HUES48 (cell line): Measurements from ENCODE around the gene PSMC4.
A peak's percentile ranks its signal among the peaks of the same experiment; 100 is the strongest.

ENCODE experiments used
- H3K27ac ChIP-seq: one replicate; pipeline ENCODE4 v1.7.0; 2013; ENCODE audit warnings: low read depth, low read length, inconsistent platforms
- H3K27me3 ChIP-seq: 2 replicates; pipeline ENCODE4 v1.6.1; 2013; ENCODE audit warnings: mild to moderate bottlenecking, low read length; ENCODE audit not compliant: control insufficient read depth, insufficient read depth
- H3K36me3 ChIP-seq: 2 replicates; pipeline ENCODE4 v1.6.1; 2013; ENCODE audit warnings: low read length; ENCODE audit not compliant: control insufficient read depth, insufficient read depth
- H3K4me1 ChIP-seq: 2 replicates; pipeline ENCODE4 v1.6.1; 2013; ENCODE audit warnings: mild to moderate bottlenecking, low read length; ENCODE audit not compliant: control insufficient read depth, insufficient read depth
- H3K4me3 ChIP-seq: 2 replicates; pipeline ENCODE4 v1.5.1; 2013; ENCODE audit warnings: mild to moderate bottlenecking, low read depth, low read length
- H3K9ac ChIP-seq: 2 replicates; pipeline ENCODE4 v1.6.1; 2013; ENCODE audit warnings: mild to moderate bottlenecking, low read depth, low read length, moderate library complexity
- H3K9me3 ChIP-seq: 2 replicates; pipeline ENCODE4 v1.6.1; 2013; ENCODE audit warnings: low read length; ENCODE audit not compliant: control insufficient read depth, insufficient read depth

PSMC4 gene

DNA sequence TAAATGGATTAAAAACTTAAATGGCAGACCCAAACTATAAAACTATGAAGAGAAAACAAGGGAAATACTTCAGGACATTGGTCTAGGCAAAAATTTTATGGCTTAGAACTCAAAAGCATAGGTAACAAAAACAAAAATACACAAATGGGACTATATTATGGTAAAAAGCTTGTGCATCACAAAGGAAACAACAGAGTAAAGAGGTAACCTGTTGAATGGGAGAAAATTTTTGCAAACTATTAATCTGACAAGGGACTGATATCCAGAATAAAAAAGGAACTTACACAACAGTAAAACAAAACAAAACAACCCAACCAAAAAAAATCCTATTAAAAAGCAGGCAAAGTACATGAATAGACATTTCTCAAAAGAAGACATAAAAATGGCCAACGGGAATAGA lies 16.6 kb downstream of the PSMC4 start:
- Histone ChIP-seq H3K36me3 (peaks cover 11% of the 10 kb centered on the region), H3K4me1 (no peaks in the 10 kb centered on the region), H3K9me3 (peaks cover 12% of the 10 kb centered on the region; the same call in 1 of the 2 replicates), H3K9ac (no peak overlapping the region), H3K4me3 (no peak overlapping the region), H3K27ac (no peak overlapping the region), H3K27me3 (no peaks in the 10 kb centered on the region)

DNA sequence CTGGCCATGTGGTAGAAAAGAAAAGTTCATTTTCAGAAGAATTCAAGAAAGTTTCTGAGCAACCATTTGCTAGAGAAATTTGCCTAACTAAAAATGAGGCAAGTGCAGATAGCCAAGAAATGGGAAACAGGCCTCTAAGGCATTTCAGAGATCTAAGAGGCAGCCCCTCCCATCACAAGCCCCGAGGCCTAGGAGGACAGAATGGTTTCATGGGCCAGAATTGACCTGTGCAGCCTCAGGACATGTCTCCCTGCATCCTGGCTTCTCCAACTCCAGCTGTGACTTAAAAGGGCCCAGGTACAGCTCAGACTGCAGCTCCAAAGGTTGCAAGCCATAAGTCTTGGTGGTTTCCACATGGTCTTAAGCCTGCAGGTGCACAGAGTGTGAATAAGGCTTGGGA lies 22.6 kb downstream of the PSMC4 start:
- no peak overlapping the region for H3K9ac ChIP-seq
- H3K27ac ChIP-seq: no peak overlapping the region
- H3K36me3 ChIP-seq: no peaks in the 10 kb centered on the region
- no peaks in the 10 kb centered on the region for H3K27me3 ChIP-seq
- no peaks in the 10 kb centered on the region for H3K4me1 ChIP-seq
- H3K9me3 ChIP-seq: peaks cover 12% of the 10 kb centered on the region
- no peak overlapping the region for H3K4me3 ChIP-seq

DNA sequence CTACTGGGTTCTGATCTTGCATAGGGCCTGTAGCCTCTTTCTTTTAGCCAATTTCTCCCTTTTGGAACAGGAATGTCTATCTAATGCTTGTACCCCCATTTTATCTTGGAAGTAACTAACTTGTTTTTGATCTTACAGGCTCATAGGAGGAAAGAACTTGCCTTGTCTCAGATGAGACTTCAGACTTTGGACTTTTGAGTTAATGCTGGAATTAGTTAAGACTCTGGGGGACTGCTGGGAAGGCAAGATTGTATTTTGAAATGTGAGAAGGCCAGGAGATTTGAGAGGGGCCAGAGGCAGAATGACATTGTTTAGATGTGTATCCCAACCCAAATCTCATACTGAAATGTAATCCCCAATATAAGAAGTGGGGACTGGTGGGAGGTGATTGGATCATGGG lies 23.4 kb downstream of the PSMC4 start:
- no peak overlapping the region for H3K9ac ChIP-seq
- H3K36me3 ChIP-seq: no peaks in the 10 kb centered on the region
- no peaks in the 10 kb centered on the region for H3K4me1 ChIP-seq
- no peaks in the 10 kb centered on the region for H3K27me3 ChIP-seq
- H3K4me3 ChIP-seq: no peak overlapping the region
- no peak overlapping the region for H3K27ac ChIP-seq
- peaks cover 12% of the 10 kb centered on the region for H3K9me3 ChIP-seq

DNA sequence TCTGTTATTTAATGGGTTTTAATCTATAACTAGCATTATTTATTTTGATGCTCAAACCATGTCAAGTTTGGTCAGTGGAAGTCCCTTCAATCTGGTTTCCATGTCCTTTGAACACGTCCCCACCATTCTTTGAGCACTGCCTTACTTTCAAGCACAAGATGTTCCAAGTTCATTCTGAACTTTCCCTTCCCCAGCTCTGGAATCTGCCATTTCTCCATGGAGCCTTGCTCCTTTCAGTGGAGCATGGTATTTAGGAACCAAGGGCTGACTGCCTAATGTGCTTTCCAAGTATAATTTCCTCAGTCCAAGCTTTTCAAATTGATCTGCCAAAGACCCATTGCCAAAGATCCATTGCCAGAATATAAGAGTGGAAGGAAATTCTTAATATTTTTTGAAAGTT lies 24.8 kb downstream of the PSMC4 start:
- no peaks in the 10 kb centered on the region for H3K27me3 ChIP-seq
- H3K9ac ChIP-seq: no peak overlapping the region
- no peaks in the 10 kb centered on the region for H3K36me3 ChIP-seq
- H3K9me3 ChIP-seq: peaks cover 12% of the 10 kb centered on the region
- no peaks in the 10 kb centered on the region for H3K4me1 ChIP-seq
- peak overlapping the region; percentile 94 for H3K4me3 ChIP-seq
- no peak overlapping the region for H3K27ac ChIP-seq

DNA sequence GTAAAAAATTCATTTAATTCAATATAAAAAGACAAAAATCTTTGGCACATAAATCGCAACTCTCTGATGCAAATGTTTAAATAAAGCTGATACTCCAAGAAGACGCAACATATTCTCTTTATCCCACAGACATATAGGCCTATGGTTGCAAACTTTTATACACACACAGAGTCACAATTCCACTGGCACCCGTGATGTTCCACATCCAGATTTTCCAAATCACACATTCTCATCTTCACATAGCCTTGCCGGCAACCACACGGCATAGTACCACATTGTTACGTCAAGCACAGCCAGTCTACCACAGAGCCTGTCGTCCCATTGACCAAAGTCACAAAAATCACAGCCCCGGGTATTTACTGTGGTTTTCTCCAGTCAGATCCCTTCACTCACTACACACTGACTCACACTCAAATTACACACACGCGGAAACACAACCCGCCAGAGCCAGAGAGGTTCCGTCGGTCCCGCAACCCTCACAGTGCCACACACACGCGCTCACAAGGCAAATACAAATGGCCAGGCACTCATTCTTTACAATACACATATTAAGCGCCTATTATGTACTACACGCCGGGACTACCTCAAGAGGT lies 25.3 kb downstream of the PSMC4 start:
- Histone ChIP-seq H3K27me3 (no peaks in the 10 kb centered on the region), H3K9me3 (peaks cover 12% of the 10 kb centered on the region), H3K9ac (peak overlapping the region; percentile 70), H3K36me3 (no peaks in the 10 kb centered on the region), H3K27ac (no peak overlapping the region), H3K4me3 (peak overlapping the region; percentile 94), H3K4me1 (no peaks in the 10 kb centered on the region)

DNA sequence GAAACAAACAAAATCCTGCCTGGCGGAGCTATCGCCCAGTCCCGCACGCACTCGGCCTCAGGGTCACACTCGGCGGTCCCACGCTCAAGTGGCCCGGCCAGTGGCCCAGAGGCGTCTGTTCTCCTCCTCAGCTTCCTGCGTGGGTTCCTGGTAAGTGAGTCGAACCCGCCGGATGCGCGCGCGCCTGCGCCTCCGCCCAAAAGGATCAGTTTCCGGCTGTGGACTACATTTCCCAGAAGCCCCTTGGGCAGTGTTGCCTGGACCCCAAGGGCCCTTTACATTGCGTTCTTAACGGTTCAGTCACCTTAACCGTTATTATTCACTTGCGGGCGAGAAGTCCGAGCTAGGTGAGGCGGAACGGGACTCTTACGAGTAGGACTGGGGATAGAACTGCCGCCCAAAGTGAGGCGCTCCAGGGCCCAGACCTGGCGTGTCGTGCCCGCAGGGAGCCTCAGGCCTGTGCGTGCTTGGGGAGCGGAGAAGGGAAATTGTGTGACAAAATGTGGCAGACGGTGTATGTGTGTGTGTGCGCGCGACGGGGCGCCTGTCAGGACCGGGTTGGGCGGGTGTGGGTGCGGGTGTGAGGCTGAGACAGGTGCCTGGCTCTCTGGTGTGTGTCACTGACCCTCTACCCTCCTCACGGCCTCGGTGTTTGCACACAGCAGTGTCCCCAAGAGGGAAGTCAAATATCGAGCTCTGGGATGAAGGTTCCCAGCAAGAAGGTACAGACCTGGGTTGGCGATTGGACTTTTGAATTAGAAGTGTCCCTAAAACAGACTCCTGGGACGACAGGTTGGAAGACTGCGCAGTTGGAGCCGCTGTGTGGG lies 26.1 kb downstream of the PSMC4 start, which contains the start of gene ZNF546:
Gene ZNF546, plus strand, starts transcription at position 250 of the 827 bp plus-strand sequence. CDS start 1,267 bp downstream, outside the sequence.
- Histone ChIP-seq H3K4me1 (no peaks in the 10 kb centered on the region), H3K9me3 (peaks cover 12% of the 10 kb centered on the region), H3K9ac (peak within 1 kb of the TSS; percentile 70), H3K27ac (no peak within 1 kb of the TSS), H3K36me3 (no peaks in the 10 kb centered on the region), H3K4me3 (peak within 1 kb of the TSS; percentile 94), H3K27me3 (no peaks in the 10 kb centered on the region)

DNA sequence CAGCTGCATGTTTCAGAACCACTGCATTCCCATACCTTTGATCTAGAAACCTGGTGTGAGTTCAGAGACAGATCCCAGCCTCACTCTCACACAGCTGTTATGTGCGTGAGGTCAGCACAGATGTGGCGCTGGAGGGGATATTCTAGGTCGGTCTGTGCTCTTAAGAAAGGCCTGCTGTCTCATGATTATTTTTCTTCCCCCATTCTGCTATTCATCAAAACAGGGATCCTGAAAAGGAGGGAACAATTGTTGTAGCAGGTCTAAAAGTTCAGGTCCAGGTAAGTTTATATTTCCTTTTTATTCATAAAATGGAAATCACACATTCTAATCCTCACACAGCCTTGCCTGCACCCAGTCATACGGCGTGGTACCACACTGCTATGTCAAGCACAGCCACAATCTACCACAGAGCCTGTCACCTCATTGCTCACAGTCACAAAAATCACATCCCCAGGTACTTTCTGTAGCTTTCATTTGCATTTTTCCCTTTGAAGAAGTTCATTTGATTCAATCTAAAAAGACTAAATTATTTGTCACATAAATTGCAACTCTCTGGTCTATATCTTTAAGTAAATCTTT lies 26.8 kb downstream of the PSMC4 start:
- Histone ChIP-seq H3K4me1 (no peaks in the 10 kb centered on the region), H3K27ac (no peak overlapping the region), H3K9me3 (peaks cover 12% of the 10 kb centered on the region), H3K4me3 (peak overlapping the region; percentile 94), H3K9ac (no peak overlapping the region), H3K27me3 (no peaks in the 10 kb centered on the region), H3K36me3 (no peaks in the 10 kb centered on the region)

DNA sequence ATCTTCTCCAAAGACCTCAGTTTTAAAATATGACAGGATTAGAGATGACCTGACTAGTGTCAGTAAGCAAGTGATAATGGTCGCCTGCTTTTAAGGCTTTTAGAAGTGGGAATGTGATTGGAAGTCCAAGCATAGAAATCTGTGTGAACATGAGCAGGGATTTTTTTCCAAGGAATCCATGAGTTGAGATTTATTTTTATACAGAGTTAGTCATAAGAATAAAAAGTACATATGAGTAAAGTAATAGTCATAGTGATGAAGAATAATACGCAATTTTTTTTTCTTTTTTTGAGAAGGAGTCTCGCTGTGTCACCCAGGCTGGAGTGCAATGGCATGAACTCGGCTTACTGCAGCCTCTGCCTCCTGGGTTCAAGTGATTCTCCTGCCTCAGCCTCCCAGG lies 27.5 kb downstream of the PSMC4 start:
- no peak overlapping the region for H3K27ac ChIP-seq
- H3K9ac ChIP-seq: no peak overlapping the region
- peaks cover 7% of the 10 kb centered on the region; the same call in 1 of the 2 replicates for H3K9me3 ChIP-seq

DNA sequence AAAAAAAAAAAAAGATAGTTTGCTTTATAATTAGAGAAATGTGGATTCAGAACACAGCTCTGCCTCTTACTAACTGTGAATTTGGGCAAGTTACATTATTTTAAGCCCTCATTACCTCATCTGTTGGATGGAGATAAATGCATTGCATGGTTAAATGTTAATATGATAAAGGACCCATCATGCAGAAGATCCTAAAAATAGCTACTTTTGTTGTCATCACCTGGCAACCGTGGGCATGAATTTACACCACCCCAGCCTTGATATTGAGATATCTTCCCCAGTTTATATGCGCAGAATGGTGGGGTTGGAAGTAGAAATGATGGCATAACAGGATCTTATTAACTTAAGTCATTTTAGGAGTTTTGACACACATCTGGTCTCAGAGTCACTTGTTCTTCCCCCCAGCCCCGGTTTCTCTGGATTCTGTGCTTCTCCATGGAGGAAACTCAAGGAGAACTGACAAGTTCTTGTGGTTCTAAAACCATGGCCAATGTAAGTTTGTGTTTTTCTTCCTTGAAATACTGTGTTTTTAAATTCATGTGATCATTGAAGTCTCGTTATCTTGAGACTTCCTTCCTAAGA lies 34.8 kb downstream of the PSMC4 start:
- Histone ChIP-seq H3K36me3 (no peaks in the 10 kb centered on the region), H3K9me3 (no peaks in the 10 kb centered on the region; the same call in 1 of the 2 replicates), H3K9ac (no peak overlapping the region), H3K4me1 (no peaks in the 10 kb centered on the region), H3K27ac (no peak overlapping the region), H3K4me3 (no peak overlapping the region), H3K27me3 (no peaks in the 10 kb centered on the region)

More for the DNA sequence above, 27.5 kb downstream of the PSMC4 start:
- Histone ChIP-seq H3K4me1 (no peaks in the 10 kb centered on the region), H3K27me3 (no peaks in the 10 kb centered on the region), H3K4me3 (no peak overlapping the region), H3K36me3 (no peaks in the 10 kb centered on the region)

DNA sequence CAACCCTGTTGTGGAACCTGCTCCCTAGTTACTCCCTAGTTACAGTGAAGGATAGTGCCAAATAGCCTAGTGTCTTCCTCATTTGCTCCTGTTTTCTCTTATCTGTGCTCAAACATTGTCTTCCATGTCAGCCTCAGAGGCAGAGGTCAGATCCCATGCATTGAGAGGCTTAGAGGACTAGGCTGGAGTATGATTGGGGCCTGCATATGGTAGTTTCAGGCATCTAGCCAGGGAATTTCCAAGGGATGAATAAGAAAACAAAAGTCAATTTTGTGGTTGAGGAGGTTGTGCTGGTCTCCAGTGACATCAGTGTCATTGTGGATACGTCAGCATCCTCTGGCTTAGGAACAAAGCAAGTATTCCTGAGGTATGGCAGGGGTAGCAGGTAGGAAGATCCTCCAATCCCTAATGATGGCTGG lies 35.3 kb downstream of the PSMC4 start:
- Histone ChIP-seq H3K27ac (no peak overlapping the region), H3K4me3 (no peak overlapping the region), H3K36me3 (no peaks in the 10 kb centered on the region), H3K4me1 (no peaks in the 10 kb centered on the region), H3K27me3 (no peaks in the 10 kb centered on the region), H3K9me3 (no peaks in the 10 kb centered on the region; the same call in 1 of the 2 replicates), H3K9ac (no peak overlapping the region)
